GM21515 (cell line): ENCODE results near the gene ZBTB20.

ENCODE experiments used
- ATAC-seq: cut with Tn5 transposase; IDR thresholded peaks from one replicate; pipeline ENCODE4 v1.9.1; 2021; ENCODE audit not compliant: unreplicated experiment

Gene ZBTB20

DNA sequence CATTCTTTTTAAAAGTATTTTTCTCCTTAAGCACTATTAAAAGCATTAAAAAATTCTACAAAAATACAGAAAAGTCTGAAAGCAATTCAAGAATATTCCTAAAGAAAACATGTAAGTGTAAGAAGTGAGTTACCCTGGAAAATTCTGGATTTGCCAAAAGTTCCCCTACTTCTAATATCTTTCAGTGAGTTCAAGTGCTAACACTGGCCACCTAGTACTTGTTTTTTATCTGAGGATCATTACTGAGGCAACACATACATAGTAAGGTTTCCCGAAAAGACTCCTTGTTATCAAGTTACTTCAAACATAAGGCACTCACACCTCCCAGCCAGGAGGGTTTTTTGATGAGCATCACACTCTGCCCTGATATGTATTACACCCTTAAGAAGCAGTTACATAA, 694.8 kb downstream of the ZBTB20 start:
- ATAC-seq = no peak

DNA sequence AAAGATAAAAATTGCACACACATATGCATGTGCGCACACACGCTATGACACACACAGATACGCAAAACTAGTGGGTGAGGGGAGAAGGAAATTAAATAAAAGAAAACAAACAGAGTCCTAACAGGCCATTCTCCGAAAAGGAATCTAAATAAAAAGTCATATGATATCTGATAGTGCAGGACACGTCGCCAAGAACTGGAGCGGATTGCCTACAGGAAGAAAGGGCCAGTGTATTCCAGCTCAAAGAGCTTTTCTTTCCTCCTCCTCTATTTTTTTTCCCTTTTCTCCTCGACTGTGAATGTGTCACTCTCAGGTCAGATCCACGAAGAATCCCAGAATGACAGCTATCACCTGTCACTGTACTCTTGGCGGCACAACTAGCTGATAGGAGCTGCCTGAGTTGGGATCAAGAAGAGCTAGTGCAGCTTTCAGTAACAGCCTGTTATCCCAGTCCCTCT, 695.5 kb downstream of the ZBTB20 start:
- ATAC-seq = no peak

DNA sequence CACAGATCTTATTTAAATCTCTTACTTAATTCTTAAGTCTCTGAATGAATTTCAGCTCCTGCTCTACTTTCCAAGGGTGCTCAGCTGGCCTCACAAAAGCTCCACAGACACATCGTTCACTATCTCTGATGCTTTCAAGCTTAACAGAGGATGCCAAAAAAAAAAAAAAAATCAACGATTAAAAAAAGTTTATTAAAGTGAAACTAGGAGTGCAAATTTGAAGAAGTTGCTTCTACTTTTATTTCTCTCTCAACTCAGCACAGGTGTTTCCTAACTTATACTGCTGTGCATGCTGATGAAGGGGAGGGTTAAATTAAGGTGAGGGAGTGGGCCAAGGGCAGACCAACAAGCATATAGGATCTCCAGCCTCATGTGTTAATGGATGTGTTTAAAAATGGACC, 696.0 kb downstream of the ZBTB20 start:
- peak; percentile 32 for ATAC-seq

DNA sequence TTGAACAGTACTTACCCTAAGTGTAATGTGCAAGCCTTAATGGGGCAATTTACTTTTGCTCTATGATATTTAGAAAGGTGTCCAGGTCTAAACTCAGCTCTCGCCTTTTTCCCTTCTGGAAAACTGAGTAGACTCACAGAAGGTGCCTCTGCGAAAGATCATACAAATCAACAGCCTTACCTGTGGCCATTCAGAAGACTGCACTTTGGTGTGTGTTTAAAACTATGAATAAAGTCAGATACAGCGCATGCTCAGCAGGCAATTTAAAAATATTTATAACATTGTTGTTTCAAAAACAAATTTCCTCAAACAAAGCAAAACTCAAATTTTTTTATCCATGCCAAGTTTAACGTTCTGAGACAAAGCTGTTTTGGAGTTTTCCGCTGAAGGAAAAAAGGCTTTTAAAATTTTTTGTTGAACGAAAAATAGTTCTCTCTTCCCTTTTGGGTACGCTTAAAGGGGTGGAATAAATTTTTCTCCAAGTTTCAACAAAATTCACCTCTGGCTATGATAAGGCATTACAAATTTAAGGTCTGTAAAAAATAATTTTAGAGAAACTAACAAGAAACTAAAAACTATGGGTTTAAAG, 697.0 kb downstream of the ZBTB20 start:
- peak; percentile 36 for ATAC-seq

DNA sequence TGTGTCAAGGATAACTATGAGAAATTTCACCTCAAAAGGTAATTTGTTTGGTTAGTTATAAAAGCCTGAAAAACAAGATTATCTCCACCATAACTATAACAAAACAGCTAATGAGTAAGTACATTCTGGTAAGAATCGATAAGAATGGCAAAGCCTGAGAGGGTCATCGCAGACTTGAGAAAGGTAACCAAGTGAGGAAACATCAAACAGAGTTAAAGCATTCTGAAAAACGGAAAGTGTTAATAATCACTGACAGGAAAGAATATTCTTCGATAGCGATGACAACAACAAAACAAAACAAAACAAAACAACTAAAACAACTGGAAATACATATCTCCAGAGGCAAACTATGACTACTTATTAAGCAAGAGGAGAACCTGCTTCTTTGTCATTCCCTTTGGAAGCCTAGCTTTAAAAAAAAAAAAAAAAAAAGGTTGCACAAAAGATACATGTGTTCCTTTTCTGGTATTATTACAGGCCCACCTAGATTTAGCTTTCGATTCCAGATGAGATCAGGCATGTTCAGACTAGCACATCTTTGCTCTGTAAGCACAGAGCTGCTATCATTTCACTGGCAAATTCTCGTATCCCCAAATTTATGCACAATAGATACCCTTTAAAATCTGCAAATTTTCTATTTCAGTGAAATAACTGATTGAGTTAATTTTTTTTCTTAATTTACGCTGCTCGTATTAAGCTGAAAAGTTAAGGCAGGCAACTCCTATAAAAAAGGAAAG, 697.6 kb downstream of the ZBTB20 start:
- ATAC-seq = peak; percentile 39

DNA sequence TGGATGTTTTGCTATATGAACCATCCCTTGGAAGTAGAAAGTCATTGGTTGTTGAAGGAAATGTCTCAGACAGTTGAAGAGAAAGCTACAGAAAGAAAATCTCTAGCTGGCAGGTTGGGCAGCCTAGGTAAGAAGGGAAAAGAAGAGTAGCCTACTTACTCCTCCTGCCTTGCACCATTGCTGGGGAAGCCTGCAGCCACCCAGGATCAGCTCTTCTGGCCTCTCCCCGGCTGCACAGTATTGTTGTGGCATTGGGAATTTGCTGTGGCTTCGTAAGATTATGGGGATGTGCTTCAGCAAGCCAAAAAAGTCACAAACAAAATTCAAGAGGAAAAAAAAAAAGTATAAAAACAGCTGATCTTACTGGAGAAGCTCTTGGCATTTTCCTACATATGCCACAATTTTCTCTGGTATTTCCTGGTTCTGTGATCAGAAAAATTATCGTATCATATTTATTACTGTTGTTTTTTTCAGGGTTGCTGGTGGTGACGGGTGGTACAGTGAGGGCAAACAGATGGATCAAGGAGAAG, 699.1 kb downstream of the ZBTB20 start:
- ATAC-seq = no peak

DNA sequence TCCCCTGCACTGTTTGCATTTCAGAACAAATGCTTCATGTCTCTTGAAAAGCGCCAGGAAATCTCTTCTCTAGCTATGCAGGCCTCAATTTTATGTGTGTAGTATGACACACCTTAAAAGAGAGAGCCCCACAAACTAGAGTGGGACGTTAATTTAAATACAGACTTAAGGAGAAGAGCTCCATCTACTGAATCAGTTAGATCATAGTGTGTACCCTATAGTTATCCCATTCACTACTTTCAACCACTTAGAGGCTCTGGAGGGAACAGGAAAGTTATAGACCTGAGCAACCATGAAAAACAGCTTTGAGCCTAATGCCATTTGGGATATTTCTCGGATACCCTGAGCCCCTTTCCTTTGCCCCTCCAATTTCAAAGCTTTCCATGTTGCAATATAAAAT, 699.5 kb downstream of the ZBTB20 start:
- peak; percentile 35 for ATAC-seq

DNA sequence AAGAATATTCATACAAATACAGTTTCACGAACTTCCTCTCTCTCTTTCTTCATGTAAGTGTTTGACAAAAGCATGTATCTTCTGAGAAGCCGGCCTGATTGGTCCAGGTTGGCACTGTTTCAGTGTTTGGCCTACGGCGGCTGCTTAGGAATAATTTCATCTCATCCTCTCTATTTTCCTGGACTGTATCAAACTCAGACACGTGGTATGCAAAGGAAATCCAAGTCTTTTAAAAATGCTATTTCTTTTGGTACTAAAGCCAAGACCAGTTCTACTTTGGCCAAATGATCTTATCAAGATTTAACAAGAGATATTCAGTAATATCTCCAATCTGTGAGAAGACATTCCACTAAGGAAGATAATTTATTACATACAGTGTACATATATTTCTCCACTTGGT, 700.5 kb downstream of the ZBTB20 start:
- no peak for ATAC-seq

DNA sequence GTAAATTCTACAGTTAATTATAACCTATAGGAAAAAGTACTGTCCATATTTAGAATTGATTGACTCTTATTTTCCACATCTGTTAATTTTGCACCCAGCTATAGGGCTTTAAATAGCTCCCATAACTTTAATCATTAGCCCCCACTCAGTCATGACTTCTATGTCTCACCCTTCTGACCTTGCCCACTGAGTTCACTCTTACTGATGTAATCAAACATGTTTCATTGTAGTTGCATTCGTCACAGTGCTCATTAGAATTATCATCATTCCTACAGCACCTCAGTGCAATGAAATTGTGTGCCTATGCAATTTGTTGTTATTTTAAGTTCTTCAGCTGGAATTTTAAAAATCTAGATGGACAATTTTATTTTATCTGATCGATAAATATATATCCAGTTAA, 701.9 kb downstream of the ZBTB20 start:
- no peak for ATAC-seq

DNA sequence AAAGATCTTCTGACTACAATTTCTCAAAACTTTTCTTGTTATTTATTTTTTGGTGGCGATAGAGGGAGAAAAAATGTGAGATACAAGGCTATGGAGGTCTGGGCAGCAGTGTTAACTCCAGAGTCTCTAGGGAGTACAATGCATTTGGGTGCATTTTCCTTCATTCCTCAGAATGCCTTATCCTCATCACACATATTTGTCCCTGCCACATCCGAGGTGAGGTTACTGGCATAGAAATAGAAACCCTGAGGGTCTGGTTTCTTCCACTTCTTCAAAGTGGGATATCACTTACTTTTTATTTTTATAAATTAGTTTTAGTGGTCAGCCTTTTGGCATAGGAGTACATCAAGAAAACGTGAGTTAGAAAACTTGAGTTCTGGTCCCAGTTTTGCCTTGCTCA, 702.9 kb downstream of the ZBTB20 start:
- ATAC-seq = no peak

DNA sequence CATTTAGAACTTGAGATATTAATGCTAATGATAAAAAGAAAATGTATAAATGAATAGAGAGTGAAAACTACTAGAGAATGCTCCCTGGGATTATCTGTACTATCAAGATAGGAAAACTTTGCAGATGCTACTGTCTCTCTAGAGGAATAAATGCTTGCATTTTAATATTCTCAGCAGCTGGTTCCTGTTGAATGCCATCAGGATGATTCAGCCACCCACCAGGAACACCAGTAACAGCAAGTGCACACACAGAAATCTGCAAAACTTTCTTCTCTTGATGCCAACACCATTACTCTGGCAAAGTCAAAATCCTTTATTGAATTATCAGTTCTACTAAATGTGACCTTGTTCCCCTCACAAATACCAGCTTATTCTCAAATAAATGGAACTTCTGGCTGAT, 704.8 kb downstream of the ZBTB20 start:
- ATAC-seq = no peak

DNA sequence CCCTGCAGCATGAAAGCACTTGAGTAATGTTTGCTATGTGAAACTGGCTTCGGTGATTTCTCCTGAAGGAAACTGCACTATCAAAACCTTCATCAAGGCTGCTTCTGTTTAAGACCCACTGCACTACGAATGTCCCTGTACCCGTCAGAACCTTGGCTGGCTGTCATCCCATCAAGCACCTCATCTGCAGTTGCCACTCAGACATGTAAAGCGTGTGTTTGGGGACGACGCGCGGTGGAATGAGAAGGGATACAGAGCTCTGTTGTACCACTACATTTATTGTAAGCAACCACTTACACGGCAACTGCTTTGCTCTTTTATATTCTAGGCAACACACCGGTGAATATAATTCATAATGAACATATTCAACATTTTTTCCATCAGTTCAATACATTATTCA, 705.7 kb downstream of the ZBTB20 start:
- no peak for ATAC-seq

DNA sequence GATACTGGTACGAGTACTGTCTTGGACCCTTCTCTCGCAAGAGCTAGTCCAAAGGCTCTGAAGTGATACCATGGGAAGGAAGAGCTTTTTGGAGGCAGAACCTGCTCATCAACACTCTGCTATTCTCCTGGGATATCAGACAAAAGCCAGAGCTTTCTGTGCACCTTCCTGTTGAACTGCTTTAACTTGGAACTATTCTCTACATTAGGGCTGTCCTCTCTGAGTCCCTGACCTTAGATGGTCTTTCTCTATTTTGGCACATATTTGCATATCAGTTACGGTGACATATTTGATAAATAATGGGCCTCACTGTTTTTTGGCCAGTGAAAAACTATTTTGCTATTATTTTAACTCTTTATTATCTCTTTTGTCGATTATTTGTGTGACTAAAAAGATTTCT, 706.4 kb downstream of the ZBTB20 start:
- ATAC-seq = no peak

DNA sequence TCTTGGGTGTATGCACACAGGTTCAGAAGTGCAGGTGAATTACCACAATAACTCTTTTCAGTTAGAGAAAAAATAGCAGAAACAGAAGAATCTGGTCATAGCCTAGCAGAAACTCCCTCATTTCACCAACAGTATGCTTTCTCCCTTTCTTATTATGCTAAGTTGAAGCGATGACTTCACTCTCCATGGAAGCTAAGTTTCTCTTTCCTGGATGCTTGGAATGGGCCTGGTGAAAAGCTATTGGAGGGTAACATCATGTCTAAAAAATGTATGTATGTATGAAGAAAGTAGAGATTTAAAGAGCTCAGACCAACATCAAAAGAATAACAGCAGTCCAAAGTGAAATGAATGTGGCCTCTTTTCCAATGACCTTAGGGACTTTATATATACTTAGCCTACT, 707.8 kb downstream of the ZBTB20 start:
- ATAC-seq = no peak

DNA sequence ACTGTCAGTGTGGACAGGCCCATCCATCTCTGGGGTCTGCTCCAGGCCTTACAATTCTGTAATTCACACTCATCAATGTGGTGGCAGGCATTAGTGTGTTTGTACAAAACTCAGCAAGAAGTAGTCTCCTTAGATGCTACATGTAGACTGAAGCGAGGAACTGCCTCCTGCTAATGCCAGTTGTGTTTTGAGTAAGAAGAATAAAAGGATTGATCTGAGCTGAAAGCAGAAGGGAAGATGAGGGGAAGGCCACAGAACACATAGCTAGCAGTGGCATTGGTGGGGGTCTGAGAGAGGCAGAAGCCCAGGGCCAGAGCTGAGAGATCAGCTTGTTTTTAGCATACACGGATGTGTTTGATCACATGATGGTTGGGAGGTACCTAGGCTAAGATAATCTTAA, 709.2 kb downstream of the ZBTB20 start:
- no peak for ATAC-seq

DNA sequence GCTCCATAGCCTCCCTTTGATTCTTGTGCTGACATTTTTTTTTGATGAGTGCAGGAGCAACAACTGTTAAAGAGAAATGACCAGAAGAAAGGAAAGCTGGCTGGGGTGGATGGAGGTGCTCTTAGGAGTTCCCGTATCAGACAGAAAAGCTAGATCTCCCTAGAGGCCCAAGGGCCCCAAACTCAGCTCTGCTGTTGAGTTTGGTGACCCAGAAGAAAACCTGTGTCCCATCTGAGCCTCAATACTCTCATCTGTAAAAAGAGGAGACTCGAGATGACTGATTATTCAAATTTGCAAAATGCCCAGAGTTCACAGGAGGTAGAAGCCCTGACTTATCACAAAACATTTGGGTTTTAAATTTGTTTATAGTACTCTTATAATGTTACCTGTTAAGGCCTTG, 710.9 kb downstream of the ZBTB20 start:
- no peak for ATAC-seq

DNA sequence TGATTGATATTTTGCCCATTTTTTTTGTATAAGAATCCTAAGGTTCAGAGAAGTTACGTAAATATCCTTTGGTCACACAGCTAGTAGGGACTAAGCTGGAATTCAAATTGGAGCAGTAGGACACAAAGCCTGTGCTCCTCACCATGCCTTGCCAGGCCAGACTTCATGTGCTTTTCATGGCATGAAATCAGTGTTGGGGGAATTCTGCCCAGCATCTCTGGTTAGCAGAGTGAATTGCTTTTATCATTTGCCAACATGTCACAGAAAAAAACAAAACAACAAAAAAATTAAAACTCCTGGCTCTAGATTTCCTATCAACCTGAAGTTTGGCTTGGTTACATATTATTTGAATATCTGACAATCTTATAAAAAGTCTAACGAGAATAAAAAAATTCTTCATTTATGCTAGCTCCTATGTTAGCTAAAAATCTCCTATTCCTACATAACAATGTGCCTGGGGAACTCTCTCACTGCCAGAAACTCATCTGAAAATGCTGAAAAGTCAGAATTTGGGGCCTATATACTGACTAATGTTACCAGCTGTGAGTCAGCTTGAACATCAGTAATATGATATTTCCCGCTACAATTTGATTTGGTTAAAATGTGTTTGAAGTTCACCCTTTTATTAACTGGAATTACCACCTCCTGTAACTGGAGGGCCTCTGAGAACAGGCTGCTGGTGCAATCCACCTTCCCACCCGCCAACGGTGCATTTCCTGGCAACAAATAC, 711.5 kb downstream of the ZBTB20 start:
- no peak for ATAC-seq

DNA sequence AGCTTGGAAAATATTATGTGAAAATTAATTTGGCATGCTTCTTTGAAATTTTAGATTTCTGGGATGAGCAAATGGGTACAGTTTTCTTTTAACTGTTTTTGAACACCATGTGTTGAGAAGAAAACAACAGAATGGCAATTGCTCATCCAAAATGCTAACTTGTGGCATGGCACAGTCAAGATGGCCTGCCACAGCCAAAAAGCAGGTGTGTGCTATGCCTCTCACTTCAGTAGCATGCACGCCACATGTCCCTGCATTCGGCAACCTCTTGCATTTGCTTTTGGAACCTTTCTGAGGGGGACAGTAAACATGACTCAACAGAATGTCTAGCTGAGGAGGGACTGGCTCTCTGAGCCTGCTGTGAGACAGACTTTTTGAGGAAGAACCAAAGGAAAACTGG, 714.8 kb downstream of the ZBTB20 start:
- ATAC-seq = no peak

DNA sequence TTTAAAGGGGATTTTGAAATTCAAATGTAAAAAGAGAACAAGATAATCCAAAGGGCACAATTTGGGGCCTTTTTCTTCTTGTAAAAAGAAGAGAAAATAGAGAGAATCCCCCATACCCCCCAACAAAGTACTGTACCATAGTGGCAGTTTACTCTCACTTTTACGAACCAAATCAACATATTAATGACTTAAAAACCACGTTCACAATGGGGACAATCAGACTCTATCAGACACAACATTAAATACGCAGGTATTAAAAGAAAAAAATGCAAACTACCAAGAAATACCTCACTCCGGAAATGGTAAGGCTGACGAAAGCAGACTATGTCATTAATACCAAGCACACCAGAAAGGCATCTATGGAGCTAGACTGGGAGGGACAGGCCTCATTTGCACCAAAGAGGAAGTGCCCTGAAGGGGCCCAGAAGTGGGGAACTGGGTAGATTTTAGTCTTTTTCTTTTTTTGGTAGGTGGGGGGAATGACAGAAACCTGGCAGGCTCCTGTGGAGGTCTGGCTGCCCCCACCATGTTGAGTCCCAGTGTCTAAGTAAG, 719.0 kb downstream of the ZBTB20 start:
- ATAC-seq = no peak

DNA sequence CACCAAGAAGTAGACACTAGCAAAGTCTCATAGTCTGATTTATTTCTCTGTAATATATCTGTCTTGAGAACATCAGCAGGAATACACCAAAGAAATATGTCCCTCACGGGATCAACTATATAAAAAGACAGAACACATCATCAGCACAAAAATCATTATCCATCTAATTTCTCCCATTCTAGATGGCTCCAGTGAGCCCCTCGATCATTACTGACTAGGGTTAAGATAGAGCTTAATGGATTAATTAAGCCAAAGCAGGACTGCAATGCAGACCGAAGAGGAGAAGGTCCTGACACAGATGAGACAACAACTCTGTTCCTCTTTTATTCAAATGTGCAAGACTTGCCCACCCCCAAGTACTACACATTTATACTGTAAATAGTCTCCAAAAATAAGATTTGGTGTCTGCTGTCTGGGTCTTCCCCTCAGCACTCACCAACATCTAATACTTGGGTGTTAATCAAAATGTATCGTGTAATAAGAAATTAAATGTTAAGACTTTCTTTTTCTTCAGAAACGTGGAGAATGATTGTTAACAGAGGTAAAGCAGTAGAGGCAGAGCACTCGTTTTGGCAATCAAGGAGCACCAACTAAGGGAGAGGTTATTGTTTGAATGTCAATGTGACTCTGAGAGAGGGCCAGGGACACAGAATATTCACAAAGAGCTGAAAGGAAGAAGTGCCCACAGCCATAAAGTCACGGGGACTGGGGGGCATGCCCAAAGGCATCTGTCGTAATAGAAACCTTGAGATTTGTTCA, 719.6 kb downstream of the ZBTB20 start:
- no peak for ATAC-seq

DNA sequence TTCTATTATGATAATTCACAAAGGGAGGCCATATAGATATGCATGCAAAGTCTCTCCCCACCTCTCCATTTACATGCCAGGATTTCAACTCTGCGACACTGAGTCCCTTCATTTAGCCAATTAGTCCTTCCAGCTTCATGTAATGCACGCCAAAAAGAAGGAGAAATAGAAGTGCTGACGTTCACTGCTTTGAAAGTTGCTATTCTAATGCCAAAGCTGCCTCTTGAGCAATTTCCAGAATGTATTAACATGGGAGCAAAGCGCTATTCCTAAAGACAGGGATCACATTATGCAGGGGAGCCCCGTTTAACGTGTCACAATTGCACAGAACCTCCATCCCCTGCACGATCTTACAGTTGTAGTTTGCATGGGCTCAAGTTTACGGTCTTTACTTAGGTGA, 722.8 kb downstream of the ZBTB20 start:
- ATAC-seq = no peak
